GM18507 (cell line): ENCODE results near the gene UNC13C.
"Not testable (repeated sequence)": the region's sequence is repeated elsewhere in the genome, so short reads cannot be mapped to it uniquely, and the experiment has no call there.

ENCODE experiments used
- DNase-seq: peaks from one replicate; pipeline ENCODE4 v3.0.0; 2011; ENCODE audit warnings: low read depth; ENCODE audit not compliant: insufficient read length; ENCODE audit errors: extremely low spot score
- FAIRE-seq: peaks from 2 replicates; lab custom pipeline; 2011; peaks lifted over from hg19 to GRCh38; lab: Jason Lieb, UNC

UNC13C gene

GRCh38 chr15:54373332-54373731 is 395.1 kb downstream of the UNC13C start:
- FAIRE-seq: no peak

GRCh38 chr15:54374184-54374952 is 396.1 kb downstream of the UNC13C start:
- DNase-seq (no peak), FAIRE-seq (no peak)

More at GRCh38 chr15:54373332-54373731, 395.1 kb downstream of the UNC13C start:
- no peak for DNase-seq

GRCh38 chr15:54387799-54388198 is 409.6 kb downstream of the UNC13C start:
- no peak for FAIRE-seq
- DNase-seq: no peak

- FAIRE-seq: no peak
Observed at GRCh38 chr15:54388746-54389145, 410.5 kb downstream of the UNC13C start.

GRCh38 chr15:54410481-54410880 is 432.2 kb downstream of the UNC13C start:
- FAIRE-seq: no peak
- DNase-seq: no peak

More at GRCh38 chr15:54388746-54389145, 410.5 kb downstream of the UNC13C start:
- no peak for DNase-seq

- no peak for FAIRE-seq
Observed at GRCh38 chr15:54424171-54424570, 445.9 kb downstream of the UNC13C start.

GRCh38 chr15:54428596-54428995 is 450.4 kb downstream of the UNC13C start:
- FAIRE-seq: no peak
- no peak for DNase-seq

More at GRCh38 chr15:54424171-54424570, 445.9 kb downstream of the UNC13C start:
- no peak for DNase-seq

GRCh38 chr15:54450288-54450687 is 472.0 kb downstream of the UNC13C start:
- DNase-seq, FAIRE-seq: not testable (repeated sequence)

- FAIRE-seq (no peak), DNase-seq (no peak)
Observed at GRCh38 chr15:54456413-54456812, 478.2 kb downstream of the UNC13C start.

GRCh38 chr15:54462511-54462913 is 484.3 kb downstream of the UNC13C start:
- DNase-seq (no peak), FAIRE-seq (no peak)

- FAIRE-seq (no peak), DNase-seq (no peak)
Observed at GRCh38 chr15:54481819-54482218, 503.6 kb downstream of the UNC13C start.

GRCh38 chr15:54482251-54482650 is 504.0 kb downstream of the UNC13C start:
- DNase-seq: no peak
- no peak for FAIRE-seq

- FAIRE-seq (no peak), DNase-seq (no peak)
Observed at GRCh38 chr15:54500330-54500729, 522.1 kb downstream of the UNC13C start.

- FAIRE-seq (no peak), DNase-seq (no peak)
Observed at GRCh38 chr15:54502416-54503075, 524.3 kb downstream of the UNC13C start.

- DNase-seq (no peak), FAIRE-seq (no peak)
Observed at GRCh38 chr15:54504695-54505094, 526.5 kb downstream of the UNC13C start.

- FAIRE-seq (no peak), DNase-seq (no peak)
Observed at GRCh38 chr15:54506977-54507524, 528.8 kb downstream of the UNC13C start.

GRCh38 chr15:54514601-54515000 is 536.4 kb downstream of the UNC13C start:
- no peak for DNase-seq
- no peak for FAIRE-seq

- no peak for FAIRE-seq
Observed at GRCh38 chr15:54515664-54516582, 537.7 kb downstream of the UNC13C start.

GRCh38 chr15:54517366-54517765 is 539.1 kb downstream of the UNC13C start:
- no peak for DNase-seq
- FAIRE-seq: no peak

More at GRCh38 chr15:54515664-54516582, 537.7 kb downstream of the UNC13C start:
- DNase-seq: no peak
